Measurements from ENCODE around the gene OTUD7B. TPM values are rescaled to one million over a fixed set of nuclear protein-coding genes. Genes with fewer than 3 reads are reported as not detected.

Gene OTUD7B
- total RNA-seq, 2 donors from 2014 or later, result 30.3 to 34.8 TPM

Other genes starting within 250 kb of the OTUD7B start
- gene FCGR1A, start 228.0 kb downstream of the OTUD7B start, total RNA-seq, result not detected
- 10 to 100 TPM; 26.9 to 29.4 TPM for gene BOLA1, start 111.2 kb downstream of the OTUD7B start, total RNA-seq
- 10 to 100 TPM; 13.0 to 14.8 TPM for gene SV2A, start 92.9 kb downstream of the OTUD7B start, total RNA-seq
- gene SF3B4, start 82.9 kb downstream of the OTUD7B start, total RNA-seq, result 10 to 100 TPM; 59.7 to 74.4 TPM
- 1 to 10 TPM; 6.9 to 9.2 TPM for gene MTMR11, start 73.8 kb downstream of the OTUD7B start, total RNA-seq
- 10 to 100 TPM; 32.4 to 35.4 TPM for gene VPS45, start 57.0 kb upstream of the OTUD7B start, total RNA-seq
- gene PLEKHO1, start 139.2 kb upstream of the OTUD7B start, total RNA-seq, result 10 to 100 TPM; 21.9 to 42.7 TPM
- gene ANP32E, start 225.4 kb upstream of the OTUD7B start, total RNA-seq, result 100 to 1,000 TPM; 151 to 157 TPM
- gene CA14, start 247.0 kb upstream of the OTUD7B start, total RNA-seq, result not detected